Measurements from ENCODE around the gene CDH8.

- TF ChIP-seq EP300 (IDR thresholded peaks at IDR 0.05) (no peak), CTCF (IDR thresholded peaks at IDR 0.05) (no peak)
These were observed 23.3 kb upstream of the CDH8 start for GRCh38 chr16:62059527-62059926.
